DLD1 (cell line): ENCODE measurements around the gene CBY2.
"Not testable (repeated sequence)": the region's sequence is repeated elsewhere in the genome, so short reads cannot be mapped to it uniquely, and the experiment has no call there.

ENCODE experiments used
- in situ Hi-C: cut with HindIII; loops from 2 replicates; pipeline ENCODE4 v1.10.0; 2017; ENCODE audit warnings: low sequenced_read_pairs

CBY2 gene

DNA sequence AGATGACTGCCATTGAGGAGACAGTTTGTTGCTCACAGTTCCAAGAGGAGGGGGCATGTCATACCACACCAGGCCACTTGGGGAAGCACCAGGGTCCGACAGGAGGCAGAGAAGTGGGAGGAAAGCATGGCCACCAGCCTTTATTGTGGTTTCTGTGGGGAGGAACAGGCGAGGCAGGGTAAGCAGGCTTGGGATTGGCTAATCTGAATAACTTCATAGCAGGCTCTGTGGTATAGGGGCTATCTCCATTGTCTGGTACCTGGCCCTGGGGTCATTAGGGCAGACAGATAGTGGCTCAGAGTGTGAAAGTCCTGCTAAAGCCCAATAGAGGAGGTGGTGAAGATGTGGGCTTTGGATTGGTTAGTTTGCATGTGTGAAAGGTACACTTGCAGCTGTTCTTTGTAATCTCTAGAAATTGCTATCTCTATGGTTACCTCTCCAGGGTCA, 35.5 kb downstream of the CBY2 start:
- in situ Hi-C loops: no loop called here

GRCh38 chr13:45742985-45743384, 40.9 kb downstream of the CBY2 start:
- in situ Hi-C loops: no loop called here

GRCh38 chr13:45744979-45745378, 42.9 kb downstream of the CBY2 start:
- in situ Hi-C loops: no loop called here

DNA sequence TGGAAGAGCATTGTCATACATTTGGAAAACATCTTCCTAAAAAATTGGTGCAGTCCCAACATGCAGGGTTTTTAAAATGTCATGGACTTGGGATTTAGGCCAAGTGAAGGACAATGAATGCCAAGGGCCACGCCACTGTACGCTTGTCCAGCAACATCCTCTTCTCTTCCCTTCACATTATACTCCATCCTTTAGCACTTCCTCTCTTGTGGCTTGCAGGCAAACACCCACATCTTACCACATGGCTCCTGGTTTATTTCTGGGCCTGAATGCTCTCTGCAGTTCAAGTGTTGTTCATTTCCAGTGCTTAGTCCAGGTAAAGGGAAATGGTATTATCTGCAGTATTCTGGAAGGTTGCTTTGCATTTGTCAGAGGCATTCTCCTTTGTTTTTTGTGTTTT, 45.0 kb downstream of the CBY2 start:
- in situ Hi-C loops: no loop called here

DNA sequence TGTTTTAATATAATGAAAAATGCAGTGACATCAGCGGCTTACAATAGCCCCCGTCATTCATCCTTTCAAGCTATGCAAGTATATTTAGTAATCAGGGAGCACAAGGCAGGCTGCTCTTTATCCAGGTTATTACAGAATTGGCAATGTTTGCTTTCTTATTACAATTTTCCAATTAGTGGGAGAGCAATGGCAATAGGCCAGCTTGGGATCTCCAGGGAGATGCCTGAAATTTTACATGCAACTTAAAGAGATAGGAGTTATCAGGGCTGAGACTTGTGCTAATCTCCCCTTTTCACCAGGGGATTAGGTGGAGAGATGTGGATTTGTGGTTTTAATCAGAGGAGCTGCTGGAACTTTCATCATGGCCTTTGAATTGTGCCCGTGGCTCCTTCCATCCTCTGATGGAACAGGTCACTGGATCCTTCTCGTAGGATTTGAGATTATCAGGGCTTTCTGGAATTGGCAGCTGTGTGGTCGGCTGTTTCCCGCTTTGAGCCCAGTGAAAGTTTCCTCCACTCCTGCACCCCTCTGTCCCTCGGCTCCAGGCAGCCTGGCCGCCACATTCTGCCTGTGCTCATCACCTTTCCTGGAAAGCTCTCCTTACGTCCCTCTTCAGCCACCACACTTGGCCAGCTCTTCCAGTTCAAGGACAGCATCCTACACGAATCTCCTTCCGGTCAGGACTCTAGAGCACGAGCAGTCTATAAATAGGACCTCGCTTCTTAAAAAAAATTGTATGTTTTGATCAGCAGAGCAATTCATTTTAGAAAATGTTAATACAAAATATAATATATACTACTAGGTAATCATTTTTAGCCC, 47.0 kb downstream of the CBY2 start:
- in situ Hi-C loops: no loop called here

DNA sequence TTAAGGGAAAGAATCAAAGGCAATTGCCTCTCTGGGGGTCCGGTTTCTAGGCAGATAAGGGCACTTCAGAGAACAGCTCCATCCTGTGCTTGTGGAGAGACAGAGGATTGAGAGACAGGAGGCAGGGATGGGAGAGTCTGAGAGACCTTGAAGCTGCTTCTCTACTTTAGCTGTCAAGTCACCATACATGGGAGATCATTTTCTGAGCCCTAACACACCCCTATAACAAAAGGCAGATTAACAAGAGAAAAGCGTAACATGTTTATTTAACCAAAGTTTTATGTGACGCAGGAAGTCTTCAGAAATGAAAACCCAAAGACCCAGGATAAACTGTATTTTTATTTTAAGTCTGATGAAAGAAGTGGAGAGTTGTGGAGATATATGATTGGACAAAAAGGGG, 48.4 kb downstream of the CBY2 start:
- in situ Hi-C loops: no loop called here

GRCh38 chr13:45751885-45752284, 49.8 kb downstream of the CBY2 start:
- in situ Hi-C loops: no loop called here

DNA sequence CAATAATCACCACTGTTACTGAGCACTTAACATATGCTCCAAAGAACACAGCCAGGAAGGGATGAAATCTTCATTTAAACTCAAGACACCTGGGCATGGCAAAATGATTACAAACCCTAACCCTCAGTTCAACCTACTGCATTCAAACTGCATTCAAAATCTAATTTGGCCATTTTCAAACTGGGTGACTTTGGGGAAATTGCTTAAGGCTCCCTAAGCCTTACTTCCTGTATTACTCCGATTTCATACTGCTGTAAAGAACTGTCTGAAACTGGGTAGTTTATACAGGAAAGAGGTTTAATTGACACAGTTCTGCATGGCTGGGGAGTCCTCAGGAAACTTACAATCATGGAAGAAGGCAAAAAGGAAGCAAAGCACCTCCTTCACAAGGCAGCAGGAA, 50.4 kb downstream of the CBY2 start:
- in situ Hi-C loops: no loop called here

GRCh38 chr13:45756498-45756897, 54.4 kb downstream of the CBY2 start:
- in situ Hi-C loops: not testable (repeated sequence)

GRCh38 chr13:45757589-45757988, 55.5 kb downstream of the CBY2 start:
- in situ Hi-C loops: not testable (repeated sequence)

GRCh38 chr13:45763419-45763818, 61.3 kb downstream of the CBY2 start:
- in situ Hi-C loops: no loop called here
